ENCODE results near the gene PSMA7. TPM values are rescaled to one million over a fixed set of nuclear protein-coding genes. Genes with fewer than 3 reads are reported as not detected.

The PSMA7 gene
- polyA plus RNA-seq, 1 donor (not counting 4 experiments of a cell fraction or from before 2014, with no cell fraction given): 383 TPM

DNA sequence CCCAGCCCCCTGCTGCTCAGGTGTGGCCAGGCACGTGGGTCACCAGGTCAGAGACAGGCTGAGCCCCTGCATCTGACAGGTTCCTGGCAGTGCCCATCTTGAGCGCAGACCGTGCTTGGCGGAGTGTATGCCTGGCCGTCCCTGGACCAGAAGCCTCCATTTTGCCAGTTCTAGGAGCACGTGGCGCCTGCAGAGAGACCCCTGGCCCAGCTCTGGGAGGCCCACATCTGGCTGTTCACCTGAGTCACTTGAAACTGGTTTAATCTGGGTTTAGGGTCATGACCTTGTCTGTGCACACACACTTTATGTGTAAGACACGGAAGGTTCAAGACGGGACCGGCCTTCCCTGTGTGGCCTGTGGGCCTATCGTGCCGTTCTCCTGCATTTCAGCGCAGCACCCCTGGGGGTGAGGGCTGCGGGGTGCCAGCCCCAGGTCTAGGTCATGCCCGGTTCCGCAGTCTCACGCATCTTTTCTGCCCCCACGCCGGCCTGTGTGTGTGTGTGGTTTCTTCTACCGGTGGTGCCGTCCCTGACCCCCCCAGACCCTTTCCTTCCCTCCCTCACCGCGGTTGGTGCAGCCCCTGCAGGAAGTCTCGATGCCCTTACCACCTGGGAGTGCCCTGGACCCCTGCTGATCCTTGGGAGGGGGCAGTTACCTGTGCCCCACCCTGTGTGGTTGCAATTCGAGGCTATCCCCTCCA is 14.3 kb upstream of the PSMA7 start:
- Histone ChIP-seq H3K27ac (ENCODE audit: control insufficient read depth, insufficient read depth, low read length) (no peak overlapping the region), H3K9me3 (ENCODE audit: control insufficient read depth, low read depth, low read length) (no peaks in the 10 kb centered on the region), H3K4me1 (ENCODE audit: control insufficient read depth, extremely low read depth, insufficient read depth, low read length) (peaks cover 37% of the 10 kb centered on the region), H4K20me1 (ENCODE audit: control insufficient read depth, extremely low read depth, insufficient read depth, low read length) (peaks cover 20% of the 10 kb centered on the region), H3K9ac (ENCODE audit: control insufficient read depth, extremely low read depth, insufficient read depth, low read length) (no peak overlapping the region), H3K9me1 (ENCODE audit: control insufficient read depth, extremely low read depth, insufficient read depth, low read length) (peaks cover 5% of the 10 kb centered on the region), H3K79me2 (ENCODE audit: control insufficient read depth, insufficient read depth, low read length) (peaks cover 34% of the 10 kb centered on the region), H3K4me3 (ENCODE audit: control insufficient read depth in 2 of 3, extremely low read depth in 1 of 3, insufficient read depth in 2 of 3, low read depth in 1 of 3, low read length in 3 of 3) (no peak overlapping the region), H3K27me3 (ENCODE audit: control insufficient read depth, extremely low read depth, insufficient read depth, low read length) (no peaks in the 10 kb centered on the region), H3K4me2 (ENCODE audit: control insufficient read depth, extremely low read depth, insufficient read depth, low read depth, low read length) (no peak overlapping the region), H2AFZ (ENCODE audit: control insufficient read depth, low read length) (no peak overlapping the region), H3K36me3 (ENCODE audit: control insufficient read depth in 2 of 2, extremely low read depth in 1 of 2, insufficient read depth in 2 of 2, low read length in 2 of 2) (peaks cover 8 to 13% of the 10 kb centered on the region in 2 experiments)
- DNase-seq (ENCODE audit: low read depth, low spot score) (no peak), FAIRE-seq (no peak)
- dilution Hi-C loops (cut with MboI; ENCODE audit: extremely low pct_ligation_motif_present, low sequenced_read_pairs): no loop called here
- no peak for TF ChIP-seq EZH2 (IDR thresholded peaks at IDR 0.05; ENCODE audit: low read length)
- TF ChIP-seq, protein P1, sequence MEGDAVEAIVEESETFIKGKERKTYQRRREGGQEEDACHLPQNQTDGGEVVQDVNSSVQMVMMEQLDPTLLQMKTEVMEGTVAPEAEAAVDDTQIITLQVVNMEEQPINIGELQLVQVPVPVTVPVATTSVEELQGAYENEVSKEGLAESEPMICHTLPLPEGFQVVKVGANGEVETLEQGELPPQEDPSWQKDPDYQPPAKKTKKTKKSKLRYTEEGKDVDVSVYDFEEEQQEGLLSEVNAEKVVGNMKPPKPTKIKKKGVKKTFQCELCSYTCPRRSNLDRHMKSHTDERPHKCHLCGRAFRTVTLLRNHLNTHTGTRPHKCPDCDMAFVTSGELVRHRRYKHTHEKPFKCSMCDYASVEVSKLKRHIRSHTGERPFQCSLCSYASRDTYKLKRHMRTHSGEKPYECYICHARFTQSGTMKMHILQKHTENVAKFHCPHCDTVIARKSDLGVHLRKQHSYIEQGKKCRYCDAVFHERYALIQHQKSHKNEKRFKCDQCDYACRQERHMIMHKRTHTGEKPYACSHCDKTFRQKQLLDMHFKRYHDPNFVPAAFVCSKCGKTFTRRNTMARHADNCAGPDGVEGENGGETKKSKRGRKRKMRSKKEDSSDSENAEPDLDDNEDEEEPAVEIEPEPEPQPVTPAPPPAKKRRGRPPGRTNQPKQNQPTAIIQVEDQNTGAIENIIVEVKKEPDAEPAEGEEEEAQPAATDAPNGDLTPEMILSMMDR (optimal IDR thresholded peaks at IDR 0.05 in 1 of 3, IDR thresholded peaks at IDR 0.05 in 1 of 3, conservative IDR thresholded peaks at IDR 0.05 in 1 of 3; ENCODE audit: extremely low read depth in 1 of 3, insufficient read depth in 2 of 3, low read length in 3 of 3): no peak

DNA sequence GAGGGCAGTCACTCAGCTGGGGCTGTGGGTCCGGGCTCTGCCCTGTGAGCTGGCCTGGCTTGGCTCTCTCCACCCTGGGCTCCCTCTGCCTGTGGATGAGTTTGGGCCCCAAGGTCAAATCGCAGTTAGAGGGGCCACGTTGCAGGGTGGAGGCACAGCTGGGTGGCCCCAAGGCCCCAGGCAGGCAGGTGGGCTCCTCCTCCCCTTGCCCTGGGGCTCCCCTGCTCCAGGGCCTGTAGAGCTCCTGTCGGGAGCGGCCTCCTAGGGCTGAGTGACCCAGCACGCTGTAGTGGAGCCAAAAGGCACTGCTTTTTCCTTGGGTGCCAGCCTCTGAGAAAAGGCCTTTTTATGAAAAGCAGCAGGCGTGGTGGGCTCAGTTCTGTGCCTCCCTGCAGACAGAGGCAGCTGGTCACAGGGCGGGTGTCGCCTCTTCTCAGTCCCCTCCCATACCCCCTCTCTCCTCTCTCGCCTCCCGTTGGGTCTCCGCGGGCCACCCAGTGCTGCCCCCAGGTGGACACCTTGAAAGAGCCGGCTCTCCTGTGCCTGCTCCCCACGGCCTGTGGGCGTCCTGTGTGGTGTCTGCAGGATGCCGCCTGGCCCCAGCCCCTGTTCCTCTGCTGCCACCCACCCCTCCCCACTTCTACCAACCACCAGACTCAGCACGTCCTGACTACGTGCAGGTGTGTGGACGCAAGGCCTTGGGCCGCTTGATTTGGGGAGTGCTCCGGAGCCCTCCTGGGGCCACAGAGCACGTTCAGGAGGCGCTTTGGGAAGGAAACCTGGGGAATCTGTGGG is 13.6 kb upstream of the PSMA7 start:
- Histone ChIP-seq H3K36me3 (ENCODE audit: control insufficient read depth in 2 of 2, extremely low read depth in 1 of 2, insufficient read depth in 2 of 2, low read length in 2 of 2) (peaks cover 8 to 13% of the 10 kb centered on the region in 2 experiments), H3K9ac (ENCODE audit: control insufficient read depth, extremely low read depth, insufficient read depth, low read length) (no peak overlapping the region), H3K4me1 (ENCODE audit: control insufficient read depth, extremely low read depth, insufficient read depth, low read length) (peaks cover 37% of the 10 kb centered on the region), H4K20me1 (ENCODE audit: control insufficient read depth, extremely low read depth, insufficient read depth, low read length) (peaks cover 25% of the 10 kb centered on the region), H3K4me2 (ENCODE audit: control insufficient read depth, extremely low read depth, insufficient read depth, low read depth, low read length) (no peak overlapping the region), H3K4me3 (ENCODE audit: control insufficient read depth in 2 of 3, extremely low read depth in 1 of 3, insufficient read depth in 2 of 3, low read depth in 1 of 3, low read length in 3 of 3) (no peak overlapping the region), H3K27me3 (ENCODE audit: control insufficient read depth, extremely low read depth, insufficient read depth, low read length) (no peaks in the 10 kb centered on the region), H3K79me2 (ENCODE audit: control insufficient read depth, insufficient read depth, low read length) (peaks cover 40% of the 10 kb centered on the region), H2AFZ (ENCODE audit: control insufficient read depth, low read length) (no peak overlapping the region), H3K9me1 (ENCODE audit: control insufficient read depth, extremely low read depth, insufficient read depth, low read length) (peaks cover 5% of the 10 kb centered on the region), H3K9me3 (ENCODE audit: control insufficient read depth, low read depth, low read length) (no peaks in the 10 kb centered on the region), H3K27ac (ENCODE audit: control insufficient read depth, insufficient read depth, low read length) (no peak overlapping the region)
- no peak for FAIRE-seq
- DNase-seq (ENCODE audit: low read depth, low spot score): no peak
- dilution Hi-C loops (cut with MboI; ENCODE audit: extremely low pct_ligation_motif_present, low sequenced_read_pairs): no loop called here
- TF ChIP-seq, protein P1 (optimal IDR thresholded peaks at IDR 0.05 in 1 of 3, IDR thresholded peaks at IDR 0.05 in 1 of 3, conservative IDR thresholded peaks at IDR 0.05 in 1 of 3; ENCODE audit: extremely low read depth in 1 of 3, insufficient read depth in 2 of 3, low read length in 3 of 3): peak; percentile 58 to 79 (median 74)
- TF ChIP-seq EZH2 (IDR thresholded peaks at IDR 0.05; ENCODE audit: low read length): no peak

All from keratinocyte (primary cell).